Spleen (tissue), 7 donors: ENCODE data around the gene CHD1L.
"Not testable (repeated sequence)": the region's sequence is repeated elsewhere in the genome, so short reads cannot be mapped to it uniquely, and the experiment has no call there.

ENCODE experiments used
- CTCF ChIP-seq, 11 experiments: fragments of 200-600 bp in 7 of 11; fragments of 450-650 bp in 4 of 11; sonication (generic) in 4 of 11; IDR thresholded peaks in 8 of 11; conservative IDR thresholded peaks in 3 of 11; 1 replicate in 7 of 11; 2 replicates in 4 of 11; pipeline versions ENCODE4 v1.4.0 to v1.8.0; 2016 to 2021; ENCODE audit warnings: antibody characterized with exemption in 11 of 11, inconsistent platforms in 4 of 11, mild to moderate bottlenecking in 1 of 11
- POLR2AphosphoS5 ChIP-seq, 3 donors: sonication (generic); formaldehyde crosslinking; IDR thresholded peaks; one replicate each; pipeline ENCODE4 v1.5.1; 2017; ENCODE audit warnings: antibody characterized with exemption in 3 of 3
- donor health status: DM: no; HTN: no; CAD: no; lungs with moderate emphysema.
- donor health status: DM: no; HTN: no; CAD: no.
- donor health status: DM: no; HTN: no; CAD: no.

- not testable (repeated sequence) for TF ChIP-seq CTCF (IDR thresholded peaks at IDR 0.05 in 8 of 11, conservative IDR thresholded peaks at IDR 0.05 in 3 of 11); POLR2AphosphoS5 (IDR thresholded peaks at IDR 0.05)
Measured at GRCh38 chr1:147231032-147231431, 11.5 kb upstream of the CHD1L start.
